Measurements from ENCODE around the gene PPIA.

- no peak for TF ChIP-seq POLR2AphosphoS5 (IDR thresholded peaks at IDR 0.05)
- TF ChIP-seq, protein P1, sequence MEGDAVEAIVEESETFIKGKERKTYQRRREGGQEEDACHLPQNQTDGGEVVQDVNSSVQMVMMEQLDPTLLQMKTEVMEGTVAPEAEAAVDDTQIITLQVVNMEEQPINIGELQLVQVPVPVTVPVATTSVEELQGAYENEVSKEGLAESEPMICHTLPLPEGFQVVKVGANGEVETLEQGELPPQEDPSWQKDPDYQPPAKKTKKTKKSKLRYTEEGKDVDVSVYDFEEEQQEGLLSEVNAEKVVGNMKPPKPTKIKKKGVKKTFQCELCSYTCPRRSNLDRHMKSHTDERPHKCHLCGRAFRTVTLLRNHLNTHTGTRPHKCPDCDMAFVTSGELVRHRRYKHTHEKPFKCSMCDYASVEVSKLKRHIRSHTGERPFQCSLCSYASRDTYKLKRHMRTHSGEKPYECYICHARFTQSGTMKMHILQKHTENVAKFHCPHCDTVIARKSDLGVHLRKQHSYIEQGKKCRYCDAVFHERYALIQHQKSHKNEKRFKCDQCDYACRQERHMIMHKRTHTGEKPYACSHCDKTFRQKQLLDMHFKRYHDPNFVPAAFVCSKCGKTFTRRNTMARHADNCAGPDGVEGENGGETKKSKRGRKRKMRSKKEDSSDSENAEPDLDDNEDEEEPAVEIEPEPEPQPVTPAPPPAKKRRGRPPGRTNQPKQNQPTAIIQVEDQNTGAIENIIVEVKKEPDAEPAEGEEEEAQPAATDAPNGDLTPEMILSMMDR (IDR thresholded peaks at IDR 0.05) = no peak
Observed at GRCh38 chr7:44772867-44773266, 23.6 kb upstream of the PPIA start.

Data from breast epithelium (tissue), 3 donors.